HFFc6 (cell line): ENCODE measurements around the gene STIM1. TPM values are rescaled to one million over a fixed set of nuclear protein-coding genes. Genes with fewer than 3 reads are reported as not detected.
A peak's percentile ranks its signal among the peaks of the same experiment; 100 is the strongest.

Experiments used
- DNase-seq: peaks from one replicate; pipeline ENCODE4 v3.0.0-alpha.2; 2018
- H3K27ac Mint-ChIP-seq: 2 replicates; pipeline ENCODE4 v1.8.0; 2020; ENCODE audit warnings: mild to moderate bottlenecking, mixed read lengths
- H3K27me3 Mint-ChIP-seq: 2 replicates; pipeline ENCODE4 v1.8.0; 2021; ENCODE audit warnings: mild to moderate bottlenecking, moderate library complexity, mixed read lengths; ENCODE audit not compliant: insufficient read depth
- H3K36me3 Mint-ChIP-seq: 2 replicates; pipeline ENCODE4 v1.8.0; 2021; ENCODE audit warnings: low read depth, mixed read lengths
- H3K4me1 Mint-ChIP-seq: 2 replicates; pipeline ENCODE4 v1.8.0; 2020; ENCODE audit warnings: low read depth, mixed read lengths
- H3K4me3 Mint-ChIP-seq: 2 replicates; pipeline ENCODE4 v1.8.0; 2020; ENCODE audit warnings: mild to moderate bottlenecking, moderate library complexity, mixed read lengths
- H3K9me3 Mint-ChIP-seq: 2 replicates; pipeline ENCODE4 v1.8.0; 2020; ENCODE audit warnings: mild to moderate bottlenecking, mixed read lengths
- CTCF ChIP-seq: fragments of 200-600 bp; sonication (generic); IDR thresholded peaks from 2 replicates; pipeline ENCODE4 v1.5.0; 2021; ENCODE audit warnings: antibody characterized with exemption, mild to moderate bottlenecking
- total RNA-seq, 6 experiments: library from RNA; stranded (reverse); fragmentation: NEBNext Ultra II Directional; extraction: Animal tissue kit (Norgen Biotek cat#: 25700); gene quantifications; 2 replicates in 1 of 6; 3 replicates in 5 of 6; pipeline ENCODE4 v1.2.3, GENCODE V29; 2021

Gene STIM1
- total RNA-seq, 6 experiments from 2014 or later: 27.6 to 33.1 (median 30.7) TPM

- H3K36me3 Mint-ChIP-seq: no peaks in the 10 kb centered on the region
- no peaks in the 10 kb centered on the region for H3K9me3 Mint-ChIP-seq
- peak; percentile 51 for DNase-seq
- no peak for TF ChIP-seq CTCF
- peaks cover 1% of the 10 kb centered on the region; the same call in 1 of the 2 replicates for H3K27me3 Mint-ChIP-seq
- no peak overlapping the region for H3K4me3 Mint-ChIP-seq
- H3K27ac Mint-ChIP-seq: peak overlapping the region; percentile 71
- peaks cover 22% of the 10 kb centered on the region for H3K4me1 Mint-ChIP-seq
Measured at GRCh38 chr11:3905080-3905953, 49.9 kb downstream of the STIM1 start.

GRCh38 chr11:3906166-3906565, 50.7 kb downstream of the STIM1 start:
- Mint-ChIP-seq H3K9me3 (no peaks in the 10 kb centered on the region), H3K4me1 (peaks cover 22% of the 10 kb centered on the region), H3K27me3 (no peaks in the 10 kb centered on the region; the same call in 1 of the 2 replicates), H3K36me3 (no peaks in the 10 kb centered on the region), H3K27ac (peak overlapping the region; percentile 71; the same call in 1 of the 2 replicates), H3K4me3 (no peak overlapping the region)
- TF ChIP-seq CTCF: no peak
- DNase-seq: no peak

GRCh38 chr11:3907590-3907989, 52.1 kb downstream of the STIM1 start:
- Mint-ChIP-seq H3K27ac (no peak overlapping the region), H3K36me3 (no peaks in the 10 kb centered on the region), H3K4me3 (no peak overlapping the region), H3K27me3 (no peaks in the 10 kb centered on the region; the same call in 1 of the 2 replicates), H3K4me1 (peaks cover 22% of the 10 kb centered on the region), H3K9me3 (no peaks in the 10 kb centered on the region)
- DNase-seq: no peak
- TF ChIP-seq CTCF: no peak

GRCh38 chr11:3909901-3910300, 54.4 kb downstream of the STIM1 start:
- Mint-ChIP-seq H3K36me3 (no peaks in the 10 kb centered on the region), H3K4me1 (peaks cover 16% of the 10 kb centered on the region), H3K27ac (no peak overlapping the region), H3K4me3 (no peak overlapping the region), H3K9me3 (no peaks in the 10 kb centered on the region), H3K27me3 (no peaks in the 10 kb centered on the region; the same call in 1 of the 2 replicates)
- DNase-seq: no peak
- no peak for TF ChIP-seq CTCF

GRCh38 chr11:3911908-3912505, 56.5 kb downstream of the STIM1 start:
- Mint-ChIP-seq H3K36me3 (no peaks in the 10 kb centered on the region), H3K27me3 (no peaks in the 10 kb centered on the region; the same call in 1 of the 2 replicates), H3K4me3 (no peak overlapping the region), H3K27ac (no peak overlapping the region), H3K9me3 (no peaks in the 10 kb centered on the region), H3K4me1 (peaks cover 6% of the 10 kb centered on the region; the same call in 1 of the 2 replicates)
- no peak for TF ChIP-seq CTCF
- DNase-seq: no peak
